ENCODE data around the gene HOXC12. TPM values are rescaled to one million over a fixed set of nuclear protein-coding genes. Genes with fewer than 3 reads are reported as not detected.
A peak's percentile ranks its signal among the peaks of the same experiment; 100 is the strongest.

Gene HOXC12
- total RNA-seq, 2 donors from 2014 or later: not detected

DNA sequence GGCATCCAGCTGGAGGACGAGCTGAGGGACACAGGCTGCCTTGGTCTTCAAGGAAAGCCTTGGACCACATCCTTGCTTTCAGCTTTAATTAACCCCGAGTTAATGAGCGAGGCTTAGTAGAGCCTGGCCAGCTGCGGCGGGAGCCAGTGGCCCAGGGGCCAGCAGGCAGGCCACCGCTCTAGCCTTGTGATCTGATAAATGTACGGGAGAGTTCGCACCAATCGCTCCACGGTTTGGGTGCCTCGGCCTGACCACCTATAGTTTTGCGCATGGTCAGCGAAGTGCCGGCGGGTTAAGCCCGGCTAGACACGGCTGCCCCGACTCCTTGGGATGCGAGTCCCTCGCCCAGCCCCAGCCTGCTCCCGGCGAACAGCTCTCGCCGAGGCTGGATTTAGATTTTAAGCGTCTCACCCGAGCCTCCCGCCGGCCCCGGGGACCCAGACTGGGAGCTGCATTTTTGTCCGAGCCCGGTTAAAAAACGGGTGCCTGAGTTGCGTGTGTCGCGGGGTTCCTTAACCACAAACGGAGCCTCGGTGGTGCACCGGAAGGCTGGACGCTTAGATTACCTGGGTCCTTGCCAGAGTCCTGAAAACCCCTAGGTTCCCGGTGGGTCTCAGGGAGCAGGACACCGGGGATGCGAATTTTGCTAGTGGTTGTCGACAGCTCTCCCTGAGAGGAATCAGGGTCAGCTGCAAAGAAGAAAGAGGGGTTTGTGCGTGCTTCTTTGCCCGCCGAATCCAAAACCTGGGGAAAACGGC lies 2.9 kb upstream of the HOXC12 start:
- Mint-ChIP-seq H3K36me3 (peaks cover 5 to 26% of the 10 kb centered on the region in 2 donors), H3K27ac (peak overlapping the region in 1 of 2 donors; percentile 87), H3K9me3 (no peaks in the 10 kb centered on the region)
- DNase-seq (ENCODE audit: low spot score in 2 of 2) (no peak), ATAC-seq (no peak)

DNA sequence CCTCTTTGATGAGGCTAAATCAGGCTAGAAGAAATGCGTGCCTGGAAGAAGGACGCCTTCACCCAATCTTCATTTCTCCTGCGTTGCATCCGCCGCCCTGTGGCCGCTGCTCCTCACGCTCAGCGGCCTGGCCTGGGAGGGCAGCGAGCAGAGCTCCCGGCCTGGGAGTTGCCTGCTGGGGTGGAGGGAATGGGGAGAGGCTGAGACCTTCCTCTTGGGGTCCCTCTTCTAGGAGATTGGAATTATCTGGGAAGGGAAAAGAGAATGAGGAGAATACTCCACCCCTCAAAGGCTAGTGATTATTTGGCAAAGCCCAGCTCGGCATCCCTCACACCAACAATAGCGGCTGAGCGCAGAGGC lies 2.4 kb upstream of the HOXC12 start:
- Mint-ChIP-seq H3K36me3 (peaks cover 5 to 26% of the 10 kb centered on the region in 2 donors), H3K9me3 (no peaks in the 10 kb centered on the region), H3K27ac (peak overlapping the region in 1 of 2 donors; percentile 79)
- DNase-seq (ENCODE audit: low spot score in 2 of 2) (no peak), ATAC-seq (no peak)

DNA sequence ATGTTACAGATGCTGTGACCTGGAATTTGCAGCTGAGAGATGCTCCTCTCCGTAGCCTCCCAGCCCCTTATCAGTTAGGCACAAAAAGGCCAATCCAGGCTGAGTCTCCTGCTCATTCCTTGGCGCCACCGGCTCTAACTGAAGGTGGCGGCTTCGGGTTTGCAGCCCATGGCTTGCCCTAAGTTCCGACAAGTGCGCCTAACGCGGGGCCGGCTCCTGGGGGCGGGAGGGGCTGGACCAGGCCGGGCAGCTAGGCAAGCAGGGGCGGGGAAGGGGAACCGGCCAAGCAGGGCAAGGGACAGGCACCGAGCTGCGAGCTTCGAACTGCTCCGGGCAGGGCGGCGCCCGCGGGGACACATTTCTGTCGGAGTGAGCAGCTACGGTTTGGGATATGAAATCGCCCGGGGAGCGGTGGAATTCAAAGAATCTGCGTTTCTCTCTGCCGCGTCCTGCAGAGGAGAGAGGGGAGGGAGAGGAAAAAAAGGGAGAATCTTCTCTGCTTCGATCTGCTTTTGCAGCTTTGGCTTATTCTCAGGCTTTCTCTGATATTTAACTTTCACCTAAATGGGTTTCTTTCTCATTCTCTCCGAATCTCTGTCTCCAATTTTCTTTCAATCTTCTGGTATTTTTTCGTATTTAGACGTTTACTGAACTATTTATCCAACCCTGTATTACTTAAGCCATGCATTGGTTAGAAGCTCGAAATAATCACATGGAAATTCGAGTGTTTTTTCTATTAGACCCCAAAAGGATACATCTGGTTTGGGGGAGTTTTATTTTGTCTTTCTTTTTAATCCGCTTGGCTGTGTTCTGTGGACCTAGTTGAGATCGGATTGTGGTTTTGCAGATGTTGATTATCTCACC lies 1.6 kb upstream of the HOXC12 start:
- DNase-seq (ENCODE audit: low spot score in 2 of 2) (no peak), ATAC-seq (no peak)
- no peaks in the 10 kb centered on the region for H3K9me3 Mint-ChIP-seq
- peak overlapping the region in 1 of 2 donors; percentile 79 for H3K27ac Mint-ChIP-seq
- peaks cover 5 to 26% of the 10 kb centered on the region in 2 donors for H3K36me3 Mint-ChIP-seq

DNA sequence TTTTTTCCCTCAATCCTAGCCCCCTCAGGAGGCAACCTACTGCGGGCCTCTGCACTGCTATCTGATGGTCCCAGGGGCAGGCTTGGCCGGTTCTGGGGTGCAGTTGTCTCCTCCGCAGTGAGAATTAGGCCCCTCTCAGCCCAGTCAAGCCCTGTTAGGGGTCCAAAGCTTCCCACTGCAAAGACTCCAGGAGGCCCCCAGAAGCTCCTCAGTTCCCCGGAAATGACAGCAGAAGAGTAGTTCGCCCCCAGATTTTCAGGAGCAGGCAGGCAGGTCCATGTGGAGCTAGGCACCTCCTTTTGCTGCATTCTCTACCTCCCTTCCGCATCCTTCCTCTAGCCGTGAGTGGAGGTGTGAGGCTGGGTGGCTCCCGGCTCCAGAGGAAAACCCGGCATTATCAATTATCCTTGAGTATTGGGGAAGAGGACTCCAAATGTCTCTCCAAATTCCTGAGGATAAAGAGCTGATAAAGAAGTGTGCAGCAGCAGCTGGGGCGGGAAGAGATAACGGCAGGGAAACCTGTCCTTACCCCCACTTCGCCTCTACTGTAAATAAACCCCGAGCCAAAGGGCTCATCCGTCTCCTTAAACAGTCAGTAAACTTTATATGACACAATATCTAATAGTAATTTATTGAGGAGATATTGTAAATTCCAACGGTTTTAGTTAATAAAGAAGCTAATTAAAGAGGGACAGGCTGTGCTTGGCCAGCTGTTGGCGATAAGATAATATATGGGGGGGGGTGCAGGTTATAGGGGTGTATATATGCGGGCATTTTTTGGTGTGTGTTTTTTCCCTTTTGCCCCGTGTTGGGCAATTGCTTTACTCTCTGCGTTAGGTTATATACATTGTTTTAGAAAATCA lies 641 bp upstream of the HOXC12 start:
- no peak for ATAC-seq
- no peak for DNase-seq (ENCODE audit: low spot score in 2 of 2)
- Mint-ChIP-seq H3K27ac (peak overlapping the region in 1 of 2 donors; percentile 84), H3K36me3 (peaks cover 5 to 26% of the 10 kb centered on the region in 2 donors), H3K9me3 (no peaks in the 10 kb centered on the region)

GRCh38 chr12:53955036-53955775 lies 503 bp downstream of the HOXC12 start:
- H3K36me3 Mint-ChIP-seq: peaks cover 7 to 32% of the 10 kb centered on the region in 2 donors
- ATAC-seq: no peak
- peak overlapping the region in 1 of 2 donors; percentile 5 for H3K27ac Mint-ChIP-seq
- DNase-seq (ENCODE audit: low spot score in 2 of 2): no peak
- no peaks in the 10 kb centered on the region for H3K9me3 Mint-ChIP-seq

- no peak for DNase-seq (ENCODE audit: low spot score in 2 of 2)
- no peak for ATAC-seq
- peak overlapping the region in 1 of 2 donors; percentile 11 for H3K27ac Mint-ChIP-seq
These were observed 1.1 kb downstream of the HOXC12 start for GRCh38 chr12:53955776-53956250.

DNA sequence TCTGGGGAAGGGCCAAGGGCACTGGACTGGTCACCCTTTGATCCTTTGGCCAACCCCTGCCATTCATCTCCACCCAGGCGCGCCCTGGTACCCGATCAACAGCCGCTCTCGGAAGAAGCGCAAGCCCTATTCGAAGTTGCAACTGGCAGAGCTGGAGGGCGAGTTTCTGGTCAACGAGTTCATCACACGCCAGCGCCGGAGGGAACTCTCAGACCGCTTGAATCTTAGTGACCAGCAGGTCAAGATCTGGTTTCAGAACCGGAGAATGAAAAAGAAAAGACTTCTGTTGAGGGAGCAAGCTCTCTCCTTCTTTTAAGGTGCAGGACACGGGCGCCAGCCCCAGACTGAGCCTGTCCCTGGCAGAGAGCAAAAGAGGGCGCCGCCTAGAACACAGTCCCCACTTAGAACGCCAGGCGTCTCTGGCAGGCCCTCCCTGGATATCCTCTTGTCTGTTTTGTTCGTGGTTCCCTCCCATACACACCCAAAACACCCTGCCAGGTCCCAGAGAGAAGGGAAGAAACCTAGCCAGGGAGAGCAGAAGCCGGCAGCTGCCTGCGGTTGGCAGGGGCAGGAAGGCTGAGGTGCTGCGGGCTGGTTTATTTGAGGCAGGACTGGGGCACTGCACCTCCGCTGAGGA lies 1.7 kb downstream of the HOXC12 start:
- DNase-seq (ENCODE audit: low spot score in 2 of 2) (no peak), ATAC-seq (peak in 1 of 2 donors; percentile 37)
- H3K9me3 Mint-ChIP-seq: no peaks in the 10 kb centered on the region
- H3K27ac Mint-ChIP-seq: peak overlapping the region in 1 of 2 donors; percentile 11
- peaks cover 11 to 33% of the 10 kb centered on the region in 2 donors for H3K36me3 Mint-ChIP-seq

More at GRCh38 chr12:53955776-53956250, 1.1 kb downstream of the HOXC12 start:
- no peaks in the 10 kb centered on the region for H3K9me3 Mint-ChIP-seq
- peaks cover 11 to 36% of the 10 kb centered on the region in 2 donors for H3K36me3 Mint-ChIP-seq

- Mint-ChIP-seq H3K36me3 (peaks cover 11 to 27% of the 10 kb centered on the region in 2 donors), H3K27ac (no peak overlapping the region), H3K9me3 (no peaks in the 10 kb centered on the region)
- ATAC-seq (no peak), DNase-seq (ENCODE audit: low spot score in 2 of 2) (no peak)
These were observed 2.3 kb downstream of the HOXC12 start for GRCh38 chr12:53956914-53957536.

DNA sequence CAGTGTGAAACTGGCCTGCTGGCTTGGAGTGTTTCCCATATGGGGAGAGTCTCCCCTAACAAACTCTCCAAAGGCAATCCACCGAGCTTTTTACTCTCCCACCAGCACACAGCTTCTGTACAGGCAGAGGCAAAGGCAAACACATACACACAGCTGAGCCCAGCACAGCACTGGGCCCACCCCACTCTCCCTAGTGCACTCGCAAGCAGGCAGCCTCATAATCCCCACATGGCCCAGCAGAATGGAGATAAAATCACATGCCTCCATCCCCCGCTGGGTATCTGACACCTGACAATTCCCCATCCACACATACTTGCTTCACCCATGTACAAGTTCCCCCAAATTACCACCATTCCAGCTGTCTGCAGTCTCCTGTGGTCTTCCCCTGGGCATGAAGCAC lies 3.4 kb downstream of the HOXC12 start:
- DNase-seq (ENCODE audit: low spot score in 2 of 2) (no peak), ATAC-seq (no peak)
- Mint-ChIP-seq H3K9me3 (no peaks in the 10 kb centered on the region), H3K27ac (no peak overlapping the region), H3K36me3 (peaks cover 11 to 22% of the 10 kb centered on the region in 2 donors)

DNA sequence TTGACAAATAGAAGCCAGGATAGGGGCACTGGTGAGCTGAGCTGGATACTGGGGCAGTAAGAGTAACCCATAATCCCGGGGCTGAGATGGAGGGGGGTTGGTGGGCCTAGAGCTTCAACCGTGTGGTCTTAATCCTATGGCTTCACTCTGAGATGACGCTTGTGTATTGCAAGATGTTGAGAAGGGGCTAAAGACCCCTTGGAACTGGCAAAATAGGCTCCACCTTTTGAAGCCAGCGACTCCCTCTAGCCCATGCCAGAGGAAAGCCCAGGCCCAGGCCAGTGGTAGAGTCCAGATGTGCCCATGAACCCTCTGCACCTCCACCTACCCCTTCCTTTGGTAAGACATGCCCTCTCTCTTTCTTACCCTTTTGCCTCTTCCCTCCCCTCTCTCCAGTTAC lies 4.6 kb downstream of the HOXC12 start:
- no peak for DNase-seq (ENCODE audit: low spot score in 2 of 2)
- Mint-ChIP-seq H3K36me3 (peaks cover 6 to 10% of the 10 kb centered on the region in 2 donors), H3K9me3 (no peaks in the 10 kb centered on the region), H3K27ac (peak overlapping the region in 1 of 2 donors; percentile 67)
- no peak for ATAC-seq

GRCh38 chr12:53960187-53961024 lies 5.7 kb downstream of the HOXC12 start:
- peak overlapping the region in 1 of 2 donors; percentile 90 for H3K27ac Mint-ChIP-seq
- H3K36me3 Mint-ChIP-seq: peaks cover 6 to 10% of the 10 kb centered on the region in 2 donors
- no peaks in the 10 kb centered on the region for H3K9me3 Mint-ChIP-seq
- DNase-seq (ENCODE audit: low spot score in 2 of 2) (no peak), ATAC-seq (no peak)

GRCh38 chr12:53961025-53961761 lies 6.5 kb downstream of the HOXC12 start:
- H3K9me3 Mint-ChIP-seq: no peaks in the 10 kb centered on the region
- DNase-seq (ENCODE audit: low spot score in 2 of 2): no peak
- ATAC-seq: no peak
- peaks cover 6 to 10% of the 10 kb centered on the region in 2 donors for H3K36me3 Mint-ChIP-seq
- no peak overlapping the region for H3K27ac Mint-ChIP-seq

- H3K36me3 Mint-ChIP-seq: peaks cover 6 to 10% of the 10 kb centered on the region in 2 donors
- H3K9me3 Mint-ChIP-seq: no peaks in the 10 kb centered on the region
- DNase-seq (ENCODE audit: low spot score in 2 of 2) (no peak), ATAC-seq (no peak)
- H3K27ac Mint-ChIP-seq: no peak overlapping the region
These were observed 8.3 kb downstream of the HOXC12 start for GRCh38 chr12:53963005-53963404.

Data from activated naive CD4-positive, alpha-beta T cell treated with anti-CD3 and anti-CD28 coated beads, Interleukin-2, amount 50 U/mL, for 72 hours (primary cell).